Lower leg skin (tissue), 3 donors: ENCODE measurements around the gene LRRC32.

ENCODE experiments used
- POLR2A ChIP-seq, 2 donors: fragments of 450-650 bp; IDR thresholded peaks; one replicate each; pipeline ENCODE4 v1.6.1; 2016 to 2017; ENCODE audit warnings: antibody characterized with exemption in 2 of 2, mild to moderate bottlenecking in 1 of 2, moderate library complexity in 1 of 2
- TF ChIP-seq, protein P1 (sequence below), 3 donors: fragments of 450-650 bp; IDR thresholded peaks; one replicate each; pipeline ENCODE4 v1.5.1; 2016; ENCODE audit warnings: antibody characterized with exemption in 3 of 3, mild to moderate bottlenecking in 3 of 3, moderate library complexity in 2 of 3

DNA sequence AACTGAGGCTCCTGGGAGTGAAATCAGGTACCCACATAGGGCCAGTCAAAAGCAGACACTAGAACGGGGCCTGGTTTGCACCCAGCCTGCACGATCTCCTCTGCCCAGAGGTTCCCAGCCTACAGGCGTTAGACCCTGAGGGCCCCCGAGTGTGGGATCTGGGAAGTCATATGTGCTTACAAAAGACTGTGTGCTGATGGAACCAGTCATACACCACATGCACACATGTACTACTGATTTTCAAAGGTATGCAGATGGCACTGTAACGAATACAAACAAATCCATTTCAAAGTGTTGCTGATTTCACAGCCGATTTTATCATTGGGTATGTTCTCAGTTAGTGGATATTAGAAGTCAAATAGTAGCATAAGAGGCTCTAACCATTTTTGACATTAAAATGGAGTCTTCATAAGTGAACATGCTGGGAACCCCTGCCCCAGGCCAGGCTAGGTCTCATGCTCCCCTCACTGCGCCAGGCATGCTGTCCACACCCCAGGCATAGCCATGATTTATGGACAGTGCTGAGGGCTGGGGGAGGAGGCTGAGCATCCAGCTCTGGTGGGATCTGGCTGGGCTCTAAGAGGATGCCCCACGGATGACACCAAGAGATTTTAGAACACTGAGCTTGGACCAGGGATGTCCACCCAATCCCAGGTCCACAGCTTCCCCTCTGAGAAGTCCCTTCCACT lies 38.6 kb upstream of the LRRC32 start:
- TF ChIP-seq, protein P1, sequence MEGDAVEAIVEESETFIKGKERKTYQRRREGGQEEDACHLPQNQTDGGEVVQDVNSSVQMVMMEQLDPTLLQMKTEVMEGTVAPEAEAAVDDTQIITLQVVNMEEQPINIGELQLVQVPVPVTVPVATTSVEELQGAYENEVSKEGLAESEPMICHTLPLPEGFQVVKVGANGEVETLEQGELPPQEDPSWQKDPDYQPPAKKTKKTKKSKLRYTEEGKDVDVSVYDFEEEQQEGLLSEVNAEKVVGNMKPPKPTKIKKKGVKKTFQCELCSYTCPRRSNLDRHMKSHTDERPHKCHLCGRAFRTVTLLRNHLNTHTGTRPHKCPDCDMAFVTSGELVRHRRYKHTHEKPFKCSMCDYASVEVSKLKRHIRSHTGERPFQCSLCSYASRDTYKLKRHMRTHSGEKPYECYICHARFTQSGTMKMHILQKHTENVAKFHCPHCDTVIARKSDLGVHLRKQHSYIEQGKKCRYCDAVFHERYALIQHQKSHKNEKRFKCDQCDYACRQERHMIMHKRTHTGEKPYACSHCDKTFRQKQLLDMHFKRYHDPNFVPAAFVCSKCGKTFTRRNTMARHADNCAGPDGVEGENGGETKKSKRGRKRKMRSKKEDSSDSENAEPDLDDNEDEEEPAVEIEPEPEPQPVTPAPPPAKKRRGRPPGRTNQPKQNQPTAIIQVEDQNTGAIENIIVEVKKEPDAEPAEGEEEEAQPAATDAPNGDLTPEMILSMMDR (IDR thresholded peaks at IDR 0.05) = no peak
- no peak for TF ChIP-seq POLR2A (IDR thresholded peaks at IDR 0.05)
